ENCODE measurements around the gene MTARC2. TPM values are rescaled to one million over a fixed set of nuclear protein-coding genes. Genes with fewer than 3 reads are reported as not detected.
A peak's percentile ranks its signal among the peaks of the same experiment; 100 is the strongest.

MTARC2 gene
- polyA plus RNA-seq (2013), result 5.5 and 5.6 TPM in 2 replicates

GRCh38 chr1:220748089-220748934, at the start of gene MTARC2:
Gene MTARC2, plus strand, starts transcription at chr1:220748322. Its CDS starts 210 bp downstream, at chr1:220748532.
- no CpG with 5 or more reads among the region's 77 CpGs for WGBS (ENCODE audit: extremely low coverage, insufficient coverage, insufficient read length)
- Histone ChIP-seq H4K91ac (ENCODE audit: low read depth, low read length) (peak within 1 kb of the TSS; percentile 50), H2BK120ac (ENCODE audit: insufficient read depth, low read length, poor library complexity) (peak within 1 kb of the TSS; percentile 24), H2BK5ac (ENCODE audit: low read depth, low read length, poor library complexity) (no peak within 1 kb of the TSS), H4K8ac (ENCODE audit: low read depth, low read length) (peak within 1 kb of the TSS; percentile 72), H2BK12ac (ENCODE audit: low read length) (peak within 1 kb of the TSS; percentile 38), H2AK5ac (ENCODE audit: low read length) (no peak within 1 kb of the TSS), H3K4ac (ENCODE audit: low read depth, low read length) (peak within 1 kb of the TSS; percentile 12), H2AFZ (ENCODE audit: insufficient read depth, low read length, poor library complexity) (peak within 1 kb of the TSS; percentile 76), H4K12ac (ENCODE audit: low read depth, low read length) (peak within 1 kb of the TSS; percentile 44), H3K36me3 (ENCODE audit: control insufficient read depth in 1 of 2, insufficient read depth in 2 of 2, low read length in 2 of 2) (no peaks in the 10 kb centered on the region), H3K27me3 (ENCODE audit: insufficient read depth, low read length) (no peaks in the 10 kb centered on the region), H3K9ac (ENCODE audit: low read length) (peak within 1 kb of the TSS; percentile 79), H3K4me1 (ENCODE audit: control insufficient read depth in 1 of 2, insufficient read depth in 2 of 2, low read length in 2 of 2) (peaks cover 0 to 2% of the 10 kb centered on the region in 2 experiments), H3K14ac (ENCODE audit: low read length) (peak within 1 kb of the TSS; percentile 59), H3K79me1 (ENCODE audit: low read length) (peaks cover 4% of the 10 kb centered on the region), H3K79me2 (ENCODE audit: control insufficient read depth, insufficient read depth, low read length, poor library complexity) (peaks cover 5% of the 10 kb centered on the region), H3K4me3 (ENCODE audit: low read depth, low read length) (peak within 1 kb of the TSS; percentile 82), H3K18ac (ENCODE audit: low read length) (peak within 1 kb of the TSS; percentile 65), H3K4me2 (ENCODE audit: low read length) (peak within 1 kb of the TSS; percentile 99), H3K9me3 (ENCODE audit: insufficient read depth, low read depth, low read length) (no peaks in the 10 kb centered on the region), H3K27ac (ENCODE audit: low read depth, low read length) (no peak within 1 kb of the TSS), H3K23ac (ENCODE audit: low read length) (no peak within 1 kb of the TSS)
- peak; percentile 39 to 69 for DNase-seq

GRCh38 chr1:220698607-220699016, 49.5 kb upstream of the MTARC2 start:
- Histone ChIP-seq H2BK120ac (ENCODE audit: insufficient read depth, low read length, poor library complexity) (no peak overlapping the region), H4K8ac (ENCODE audit: low read depth, low read length) (no peak overlapping the region), H3K27ac (ENCODE audit: low read depth, low read length) (no peak overlapping the region), H3K4me1 (ENCODE audit: control insufficient read depth in 1 of 2, insufficient read depth in 2 of 2, low read length in 2 of 2) (peaks cover 16 to 19% of the 10 kb centered on the region in 2 experiments), H3K79me2 (ENCODE audit: control insufficient read depth, insufficient read depth, low read length, poor library complexity) (peaks cover 2% of the 10 kb centered on the region), H3K9me3 (ENCODE audit: insufficient read depth, low read depth, low read length) (peaks cover 4% of the 10 kb centered on the region), H3K36me3 (ENCODE audit: control insufficient read depth in 1 of 2, insufficient read depth in 2 of 2, low read length in 2 of 2) (peaks cover 8 to 14% of the 10 kb centered on the region in 2 experiments), H3K79me1 (ENCODE audit: low read length) (peaks cover 7% of the 10 kb centered on the region), H2BK12ac (ENCODE audit: low read length) (no peak overlapping the region), H3K4me3 (ENCODE audit: low read depth, low read length) (no peak overlapping the region), H2AK5ac (ENCODE audit: low read length) (no peak overlapping the region), H2BK5ac (ENCODE audit: low read depth, low read length, poor library complexity) (no peak overlapping the region), H4K12ac (ENCODE audit: low read depth, low read length) (no peak overlapping the region), H3K27me3 (ENCODE audit: insufficient read depth, low read length) (no peaks in the 10 kb centered on the region), H3K4me2 (ENCODE audit: low read length) (no peak overlapping the region), H3K18ac (ENCODE audit: low read length) (no peak overlapping the region), H3K23ac (ENCODE audit: low read length) (no peak overlapping the region), H2AFZ (ENCODE audit: insufficient read depth, low read length, poor library complexity) (no peak overlapping the region), H3K14ac (ENCODE audit: low read length) (no peak overlapping the region), H4K91ac (ENCODE audit: low read depth, low read length) (no peak overlapping the region), H3K4ac (ENCODE audit: low read depth, low read length) (no peak overlapping the region), H3K9ac (ENCODE audit: low read length) (no peak overlapping the region)
- peak; percentile 41 to 43 for DNase-seq
- no CpG with 5 or more reads among the region's 5 CpGs for WGBS (ENCODE audit: extremely low coverage, insufficient coverage, insufficient read length)

DNA sequence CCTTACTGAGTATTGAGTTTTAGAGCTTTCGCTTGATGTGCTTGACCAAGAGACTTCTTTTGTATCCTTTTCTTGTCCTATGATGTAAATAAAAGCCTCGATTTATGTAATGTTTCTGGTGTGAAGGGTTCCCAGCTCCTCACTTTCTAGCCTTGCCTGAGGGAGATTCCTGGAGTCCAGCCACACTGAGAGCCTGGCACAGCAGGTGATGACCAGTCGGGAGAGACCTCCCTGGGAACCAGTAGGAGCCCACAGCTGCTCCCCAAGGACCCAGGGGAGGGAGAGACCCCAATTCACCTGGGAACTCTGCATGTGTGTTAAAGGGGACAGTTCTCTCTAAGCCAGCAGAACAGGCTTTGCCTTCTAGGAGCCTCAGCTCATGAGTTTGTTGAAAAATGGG, 49.1 kb upstream of the MTARC2 start:
- Histone ChIP-seq H3K79me2 (ENCODE audit: control insufficient read depth, insufficient read depth, low read length, poor library complexity) (peaks cover 2% of the 10 kb centered on the region), H3K36me3 (ENCODE audit: control insufficient read depth in 1 of 2, insufficient read depth in 2 of 2, low read length in 2 of 2) (peaks cover 8 to 14% of the 10 kb centered on the region in 2 experiments), H3K9me3 (ENCODE audit: insufficient read depth, low read depth, low read length) (peaks cover 4% of the 10 kb centered on the region), H3K14ac (ENCODE audit: low read length) (no peak overlapping the region), H2AFZ (ENCODE audit: insufficient read depth, low read length, poor library complexity) (no peak overlapping the region), H3K18ac (ENCODE audit: low read length) (no peak overlapping the region), H2BK5ac (ENCODE audit: low read depth, low read length, poor library complexity) (no peak overlapping the region), H4K12ac (ENCODE audit: low read depth, low read length) (no peak overlapping the region), H3K9ac (ENCODE audit: low read length) (no peak overlapping the region), H3K23ac (ENCODE audit: low read length) (no peak overlapping the region), H2BK12ac (ENCODE audit: low read length) (no peak overlapping the region), H3K27ac (ENCODE audit: low read depth, low read length) (no peak overlapping the region), H3K27me3 (ENCODE audit: insufficient read depth, low read length) (no peaks in the 10 kb centered on the region), H3K4ac (ENCODE audit: low read depth, low read length) (no peak overlapping the region), H3K4me3 (ENCODE audit: low read depth, low read length) (no peak overlapping the region), H3K4me2 (ENCODE audit: low read length) (no peak overlapping the region), H3K4me1 (ENCODE audit: control insufficient read depth in 1 of 2, insufficient read depth in 2 of 2, low read length in 2 of 2) (peaks cover 16 to 19% of the 10 kb centered on the region in 2 experiments), H2AK5ac (ENCODE audit: low read length) (no peak overlapping the region), H4K91ac (ENCODE audit: low read depth, low read length) (no peak overlapping the region), H3K79me1 (ENCODE audit: low read length) (peaks cover 7% of the 10 kb centered on the region), H4K8ac (ENCODE audit: low read depth, low read length) (no peak overlapping the region), H2BK120ac (ENCODE audit: insufficient read depth, low read length, poor library complexity) (no peak overlapping the region)
- no CpG with 5 or more reads among the region's 3 CpGs for WGBS (ENCODE audit: extremely low coverage, insufficient coverage, insufficient read length)
- DNase-seq, result peak; percentile 25 to 40

DNA sequence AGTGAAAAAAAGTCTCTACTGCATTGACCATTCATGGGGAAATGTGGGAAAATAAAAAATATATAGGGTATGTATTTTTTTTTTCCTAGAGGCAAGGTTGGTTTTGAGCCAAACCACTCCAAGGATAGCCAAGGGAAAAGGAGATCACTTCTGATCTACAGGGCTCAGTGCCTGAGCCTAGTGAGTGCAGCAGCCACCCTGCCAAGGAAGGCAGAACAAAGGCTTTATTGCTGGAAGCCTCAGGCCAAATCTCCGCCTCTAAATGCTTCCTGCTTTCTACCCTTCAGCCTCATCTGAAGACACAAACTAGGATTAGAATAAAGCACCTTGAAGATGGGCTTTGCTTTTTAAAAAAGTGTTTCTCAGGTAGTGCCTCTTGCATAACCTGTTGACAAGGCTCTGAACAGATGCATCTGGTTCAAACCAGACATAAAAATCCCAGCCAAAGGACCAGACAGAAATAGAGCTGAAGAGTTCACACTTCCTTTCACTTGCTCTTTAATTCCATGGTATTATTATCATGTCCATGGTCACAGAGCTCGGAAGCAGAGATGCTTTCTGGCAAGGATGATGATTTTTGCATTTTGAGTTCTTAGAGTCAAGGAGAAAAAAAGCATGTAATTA, 47.5 kb upstream of the MTARC2 start:
- H2BK12ac ChIP-seq (ENCODE audit: low read length), result no peak overlapping the region
- H3K36me3 ChIP-seq (ENCODE audit: control insufficient read depth in 1 of 2, insufficient read depth in 2 of 2, low read length in 2 of 2), result peaks cover 8 to 14% of the 10 kb centered on the region in 2 experiments
- H2AFZ ChIP-seq (ENCODE audit: insufficient read depth, low read length, poor library complexity), result no peak overlapping the region
- H3K79me2 ChIP-seq (ENCODE audit: control insufficient read depth, insufficient read depth, low read length, poor library complexity), result no peaks in the 10 kb centered on the region
- no peak overlapping the region for H3K18ac ChIP-seq (ENCODE audit: low read length)
- no peak overlapping the region for H4K12ac ChIP-seq (ENCODE audit: low read depth, low read length)
- no peak overlapping the region for H3K23ac ChIP-seq (ENCODE audit: low read length)
- H2BK120ac ChIP-seq (ENCODE audit: insufficient read depth, low read length, poor library complexity), result no peak overlapping the region
- H4K8ac ChIP-seq (ENCODE audit: low read depth, low read length), result no peak overlapping the region
- no peaks in the 10 kb centered on the region for H3K27me3 ChIP-seq (ENCODE audit: insufficient read depth, low read length)
- no CpG with 5 or more reads among the region's 2 CpGs for WGBS (ENCODE audit: extremely low coverage, insufficient coverage, insufficient read length)
- no peak overlapping the region for H4K91ac ChIP-seq (ENCODE audit: low read depth, low read length)
- H2AK5ac ChIP-seq (ENCODE audit: low read length), result no peak overlapping the region
- H3K9me3 ChIP-seq (ENCODE audit: insufficient read depth, low read depth, low read length), result no peaks in the 10 kb centered on the region
- no peak overlapping the region for H3K4me3 ChIP-seq (ENCODE audit: low read depth, low read length)
- peak in 1 of 2 donors; percentile 30 for DNase-seq
- no peak overlapping the region for H3K14ac ChIP-seq (ENCODE audit: low read length)
- H2BK5ac ChIP-seq (ENCODE audit: low read depth, low read length, poor library complexity), result no peak overlapping the region
- no peak overlapping the region for H3K4me2 ChIP-seq (ENCODE audit: low read length)
- H3K4ac ChIP-seq (ENCODE audit: low read depth, low read length), result no peak overlapping the region
- no peak overlapping the region for H3K27ac ChIP-seq (ENCODE audit: low read depth, low read length)
- peaks cover 3% of the 10 kb centered on the region for H3K79me1 ChIP-seq (ENCODE audit: low read length)
- no peak overlapping the region for H3K9ac ChIP-seq (ENCODE audit: low read length)
- H3K4me1 ChIP-seq (ENCODE audit: control insufficient read depth in 1 of 2, insufficient read depth in 2 of 2, low read length in 2 of 2), result peaks cover 12 to 16% of the 10 kb centered on the region in 2 experiments

All from trophoblast cell (in vitro differentiated cells and primary cell).